Measurements from ENCODE around the gene ZNF613.
"Not testable (repeated sequence)": the region's sequence is repeated elsewhere in the genome, so short reads cannot be mapped to it uniquely, and the experiment has no call there.

ZNF613 gene

GRCh38 chr19:51960621-51961233, 33.5 kb downstream of the ZNF613 start:
- Mint-ChIP-seq H3K9me3 (peaks cover 86% of the 10 kb centered on the region), H3K36me3 (ENCODE audit: low read depth) (peaks cover 34% of the 10 kb centered on the region)
- H3K4me1 Mint-ChIP-seq (ENCODE audit: low read depth); H3K4me3 Mint-ChIP-seq; H3K27ac Mint-ChIP-seq; H3K27me3 Mint-ChIP-seq (ENCODE audit: low read depth); DNase-seq (ENCODE audit: low spot score): not testable (repeated sequence)

GRCh38 chr19:51965583-51965982, 38.3 kb downstream of the ZNF613 start:
- peaks cover 66% of the 10 kb centered on the region for H3K36me3 Mint-ChIP-seq (ENCODE audit: low read depth)
- no peaks in the 10 kb centered on the region for H3K27me3 Mint-ChIP-seq (ENCODE audit: low read depth)
- no peak overlapping the region for H3K27ac Mint-ChIP-seq
- no peaks in the 10 kb centered on the region for H3K4me1 Mint-ChIP-seq (ENCODE audit: low read depth)
- no peak for DNase-seq (ENCODE audit: low spot score)
- H3K4me3 Mint-ChIP-seq: no peak overlapping the region
- H3K9me3 Mint-ChIP-seq: peaks cover 78% of the 10 kb centered on the region

DNA sequence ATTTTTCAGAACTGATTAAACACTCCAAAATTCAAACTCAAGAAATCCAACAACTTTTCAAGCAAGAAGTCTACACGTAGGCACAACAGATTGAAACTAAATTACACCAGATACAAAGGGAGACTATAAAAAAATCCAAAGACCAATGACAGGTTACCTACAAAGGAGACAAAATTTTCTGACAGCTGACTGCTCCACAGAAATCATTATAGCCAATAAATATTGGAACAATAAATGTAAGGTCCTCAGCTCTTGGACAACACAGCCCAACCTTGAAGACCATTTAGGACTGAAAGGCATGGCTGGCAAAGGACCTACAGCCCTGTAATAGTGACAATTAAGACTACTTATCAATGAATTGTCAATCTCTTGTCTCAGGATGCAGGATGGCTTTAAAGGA, 43.4 kb downstream of the ZNF613 start:
- Mint-ChIP-seq H3K4me3 (no peak overlapping the region), H3K9me3 (peaks cover 67% of the 10 kb centered on the region)
- DNase-seq (ENCODE audit: low spot score): no peak

DNA sequence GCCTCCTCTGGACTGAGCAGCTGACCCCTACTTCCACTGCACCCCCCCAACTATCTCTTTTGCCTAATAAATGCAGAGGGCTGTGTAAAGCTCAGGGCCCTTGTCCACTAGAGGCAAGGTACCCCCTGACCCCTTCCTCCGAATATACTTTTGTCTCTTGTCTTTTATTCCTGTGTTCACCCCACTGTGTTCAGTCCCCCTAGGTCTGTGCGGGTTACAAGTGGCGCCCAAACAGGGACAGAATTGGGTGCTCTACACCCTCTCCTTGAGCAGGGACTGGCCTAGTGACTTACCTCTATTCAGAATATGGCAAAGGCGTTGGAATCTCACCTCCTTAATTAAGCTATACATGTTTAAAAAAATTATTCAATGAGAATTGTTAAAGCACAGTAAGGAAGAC, 44.4 kb downstream of the ZNF613 start:
- Mint-ChIP-seq H3K4me1 (ENCODE audit: low read depth) (no peaks in the 10 kb centered on the region), H3K9me3 (peaks cover 71% of the 10 kb centered on the region), H3K27me3 (ENCODE audit: low read depth) (no peaks in the 10 kb centered on the region), H3K36me3 (ENCODE audit: low read depth) (peaks cover 80% of the 10 kb centered on the region), H3K4me3 (no peak overlapping the region), H3K27ac (no peak overlapping the region)
- DNase-seq (ENCODE audit: low spot score): no peak

More for the DNA sequence above, 43.4 kb downstream of the ZNF613 start:
- Mint-ChIP-seq H3K27ac (no peak overlapping the region), H3K36me3 (ENCODE audit: low read depth) (peaks cover 83% of the 10 kb centered on the region), H3K27me3 (ENCODE audit: low read depth) (no peaks in the 10 kb centered on the region), H3K4me1 (ENCODE audit: low read depth) (no peaks in the 10 kb centered on the region)

- Mint-ChIP-seq H3K9me3 (peaks cover 75% of the 10 kb centered on the region), H3K36me3 (ENCODE audit: low read depth) (peaks cover 81% of the 10 kb centered on the region)
- H3K4me1 Mint-ChIP-seq (ENCODE audit: low read depth); H3K27me3 Mint-ChIP-seq (ENCODE audit: low read depth); DNase-seq (ENCODE audit: low spot score); H3K27ac Mint-ChIP-seq; H3K4me3 Mint-ChIP-seq: not testable (repeated sequence)
These were observed 48.5 kb downstream of the ZNF613 start for GRCh38 chr19:51975787-51976186.

DNA sequence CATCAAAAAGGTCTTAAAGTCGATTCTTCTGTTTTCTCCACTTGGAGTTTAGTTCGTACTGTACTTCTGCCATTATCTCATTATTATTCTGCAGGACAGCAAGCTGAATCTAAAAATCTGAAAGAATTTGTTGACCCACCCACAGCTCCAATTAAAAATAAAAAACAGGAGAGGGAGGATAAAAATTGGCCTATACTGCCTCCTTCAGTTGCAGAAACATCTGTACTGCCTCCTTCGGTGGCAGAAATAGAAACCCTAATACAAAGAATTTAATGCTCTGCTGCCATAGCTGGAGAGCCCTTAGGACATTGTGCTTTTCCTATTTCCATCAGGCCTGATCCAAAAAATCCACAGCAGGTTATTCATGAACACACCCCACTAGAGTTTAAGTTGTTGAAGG, 49.6 kb downstream of the ZNF613 start:
- Mint-ChIP-seq H3K27me3 (ENCODE audit: low read depth) (no peaks in the 10 kb centered on the region), H3K27ac (no peak overlapping the region), H3K4me1 (ENCODE audit: low read depth) (no peaks in the 10 kb centered on the region), H3K9me3 (peaks cover 72% of the 10 kb centered on the region), H3K36me3 (ENCODE audit: low read depth) (peaks cover 80% of the 10 kb centered on the region), H3K4me3 (no peak overlapping the region)
- no peak for DNase-seq (ENCODE audit: low spot score)

DNA sequence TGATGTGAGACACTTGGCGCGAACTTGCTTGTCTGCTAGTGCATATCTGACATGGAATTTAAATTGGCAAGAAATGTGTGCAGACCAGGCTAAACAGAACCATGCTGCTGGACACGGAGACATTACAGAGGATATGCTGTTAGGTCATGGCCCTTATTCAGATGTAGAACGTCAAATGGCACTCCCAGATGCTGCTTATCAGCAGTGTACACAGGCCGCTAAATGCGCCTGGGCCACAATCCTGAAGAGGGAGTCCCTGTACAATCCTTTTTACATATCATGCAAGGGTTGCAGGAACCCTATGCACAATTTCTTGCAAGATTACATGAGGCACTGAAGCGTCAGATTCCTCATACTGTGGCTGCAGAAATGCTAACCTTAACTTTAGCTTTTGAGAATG, 50.1 kb downstream of the ZNF613 start:
- H3K4me3 Mint-ChIP-seq: no peak overlapping the region
- H3K27ac Mint-ChIP-seq: no peak overlapping the region
- no peaks in the 10 kb centered on the region for H3K4me1 Mint-ChIP-seq (ENCODE audit: low read depth)
- H3K27me3 Mint-ChIP-seq (ENCODE audit: low read depth): no peaks in the 10 kb centered on the region
- H3K9me3 Mint-ChIP-seq: peaks cover 72% of the 10 kb centered on the region
- H3K36me3 Mint-ChIP-seq (ENCODE audit: low read depth): peaks cover 77% of the 10 kb centered on the region
- DNase-seq (ENCODE audit: low spot score): no peak

GRCh38 chr19:51978882-51979281, 51.6 kb downstream of the ZNF613 start:
- no peaks in the 10 kb centered on the region for H3K4me1 Mint-ChIP-seq (ENCODE audit: low read depth)
- H3K27ac Mint-ChIP-seq: no peak overlapping the region
- H3K4me3 Mint-ChIP-seq: no peak overlapping the region
- peaks cover 78% of the 10 kb centered on the region for H3K9me3 Mint-ChIP-seq
- peaks cover 76% of the 10 kb centered on the region for H3K36me3 Mint-ChIP-seq (ENCODE audit: low read depth)
- no peak for DNase-seq (ENCODE audit: low spot score)
- no peaks in the 10 kb centered on the region for H3K27me3 Mint-ChIP-seq (ENCODE audit: low read depth)

DNA sequence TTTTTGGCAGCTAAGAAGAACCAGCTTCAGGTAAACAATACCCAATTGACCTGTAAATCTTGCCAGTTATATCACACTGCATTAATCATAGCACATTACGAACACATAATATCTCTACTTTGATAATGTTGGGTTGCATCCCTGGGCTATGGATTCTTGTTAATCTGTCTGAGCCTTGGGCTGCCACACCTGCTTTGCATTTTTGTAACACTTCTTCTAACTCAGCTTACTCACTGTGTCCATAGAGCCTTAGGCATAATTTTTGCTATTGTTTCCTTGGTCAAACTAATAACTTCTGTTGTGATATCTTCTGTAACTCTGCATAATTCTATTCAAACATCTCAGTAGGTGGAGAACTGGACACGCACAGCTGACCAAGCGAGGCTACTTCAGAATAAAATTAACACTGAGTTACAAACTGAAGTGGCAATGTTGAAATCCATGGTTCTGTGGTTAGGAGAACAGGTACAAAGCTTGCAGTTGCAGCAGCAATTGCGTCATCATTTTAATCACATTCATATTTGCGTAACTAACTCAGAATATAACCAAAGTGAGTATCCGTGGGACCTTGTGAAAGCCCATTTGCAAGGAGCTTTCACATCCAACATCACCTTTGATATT, 53.0 kb downstream of the ZNF613 start:
- H3K36me3 Mint-ChIP-seq (ENCODE audit: low read depth): peaks cover 70% of the 10 kb centered on the region
- no peak overlapping the region for H3K27ac Mint-ChIP-seq
- H3K4me3 Mint-ChIP-seq: no peak overlapping the region
- H3K9me3 Mint-ChIP-seq: peaks cover 74% of the 10 kb centered on the region
- H3K27me3 Mint-ChIP-seq (ENCODE audit: low read depth): no peaks in the 10 kb centered on the region
- no peaks in the 10 kb centered on the region for H3K4me1 Mint-ChIP-seq (ENCODE audit: low read depth)
- DNase-seq (ENCODE audit: low spot score): no peak

DNA sequence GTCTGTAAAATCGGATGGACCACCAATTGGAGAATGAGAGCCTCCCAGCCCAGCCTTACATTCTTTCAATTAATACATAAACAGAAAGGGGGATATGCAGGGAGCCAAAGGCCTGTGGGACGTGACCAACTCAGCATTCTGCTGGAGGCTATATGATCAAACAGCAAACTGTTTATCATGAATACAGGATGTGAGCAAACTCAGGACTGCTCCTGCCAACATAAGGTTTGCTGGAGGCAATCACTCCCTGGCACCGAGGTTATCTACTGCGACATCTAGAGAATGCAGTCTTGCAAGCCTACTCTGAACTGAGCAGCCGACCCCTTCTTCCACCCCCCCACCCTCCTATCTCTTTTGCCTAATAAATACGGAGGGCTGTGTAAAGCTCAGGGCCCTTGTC, 53.7 kb downstream of the ZNF613 start:
- H3K4me3 Mint-ChIP-seq; H3K27ac Mint-ChIP-seq; DNase-seq (ENCODE audit: low spot score); H3K27me3 Mint-ChIP-seq (ENCODE audit: low read depth); H3K4me1 Mint-ChIP-seq (ENCODE audit: low read depth): not testable (repeated sequence)
- Mint-ChIP-seq H3K9me3 (peaks cover 77% of the 10 kb centered on the region), H3K36me3 (ENCODE audit: low read depth) (peaks cover 72% of the 10 kb centered on the region)

GRCh38 chr19:51983361-51983760, 56.1 kb downstream of the ZNF613 start:
- no peak overlapping the region for H3K4me3 Mint-ChIP-seq
- H3K36me3 Mint-ChIP-seq (ENCODE audit: low read depth): peaks cover 71% of the 10 kb centered on the region
- H3K9me3 Mint-ChIP-seq: peaks cover 69% of the 10 kb centered on the region
- H3K27me3 Mint-ChIP-seq (ENCODE audit: low read depth): no peaks in the 10 kb centered on the region
- H3K27ac Mint-ChIP-seq: no peak overlapping the region
- DNase-seq (ENCODE audit: low spot score): no peak
- H3K4me1 Mint-ChIP-seq (ENCODE audit: low read depth): peaks cover 5% of the 10 kb centered on the region

DNA sequence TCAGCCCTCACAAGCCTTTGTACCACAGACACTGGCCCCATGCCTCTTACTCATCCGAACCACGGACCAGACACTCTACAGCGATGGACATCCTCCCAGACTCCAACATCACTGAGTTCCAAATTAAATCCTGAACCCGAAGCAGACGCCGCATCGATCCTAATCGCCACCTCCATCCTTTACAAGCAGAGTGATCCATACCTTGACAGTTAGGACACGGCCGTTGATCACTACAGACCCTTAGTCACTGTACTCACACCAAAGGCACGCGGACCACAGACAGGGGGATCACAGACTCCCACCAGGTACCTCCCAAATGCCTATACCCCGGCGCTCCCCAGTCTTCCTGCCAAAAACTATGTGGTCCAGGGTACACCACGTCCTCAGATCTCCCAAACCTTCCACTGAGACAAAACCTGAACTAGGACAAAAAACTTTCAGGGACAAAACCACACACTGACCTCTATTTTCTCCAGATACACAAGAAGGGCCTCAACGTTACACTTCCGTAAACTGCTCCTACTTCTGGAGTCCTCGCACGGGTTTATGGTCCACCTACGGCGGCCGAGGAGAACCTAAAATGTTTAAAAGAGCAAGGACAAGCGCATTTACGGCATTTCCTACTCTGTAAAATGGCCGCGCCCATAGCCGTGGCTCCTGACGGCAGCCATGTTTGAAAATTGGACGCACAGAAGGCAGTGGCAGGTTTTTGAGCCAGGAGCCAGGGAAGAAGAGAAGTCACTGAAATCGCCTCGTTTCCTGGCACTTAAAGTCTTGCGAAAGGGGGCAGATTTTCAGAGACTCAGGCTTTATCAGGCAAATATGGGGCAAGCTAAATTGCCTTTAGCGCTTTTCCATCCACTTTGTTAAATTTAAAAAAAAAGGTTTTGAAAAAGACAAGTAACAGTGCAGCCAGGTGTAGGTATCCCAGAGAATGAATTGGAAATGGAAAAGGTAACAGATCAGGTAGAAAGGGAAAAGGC, 59.3 kb downstream of the ZNF613 start, which contains the start of gene ZNF350:
Gene ZNF350 (minus strand): TSS at position 532 of the 983 bp plus-strand sequence. CDS start 12,480 bp downstream, outside the sequence.
- peak within 1 kb of the TSS; percentile 92 for H3K4me3 Mint-ChIP-seq
- peaks cover 70% of the 10 kb centered on the region for H3K9me3 Mint-ChIP-seq
- peaks cover 5% of the 10 kb centered on the region for H3K4me1 Mint-ChIP-seq (ENCODE audit: low read depth)
- H3K27me3 Mint-ChIP-seq (ENCODE audit: low read depth): no peaks in the 10 kb centered on the region
- DNase-seq (ENCODE audit: low spot score): peak; percentile 87
- H3K27ac Mint-ChIP-seq: peak within 1 kb of the TSS; percentile 93
- peaks cover 44% of the 10 kb centered on the region for H3K36me3 Mint-ChIP-seq (ENCODE audit: low read depth)

GRCh38 chr19:51993422-51993821, 66.2 kb downstream of the ZNF613 start:
- Mint-ChIP-seq H3K4me1 (ENCODE audit: low read depth) (no peaks in the 10 kb centered on the region), H3K9me3 (peaks cover 84% of the 10 kb centered on the region), H3K4me3 (no peak overlapping the region), H3K27me3 (ENCODE audit: low read depth) (no peaks in the 10 kb centered on the region), H3K27ac (no peak overlapping the region), H3K36me3 (ENCODE audit: low read depth) (peaks cover 52% of the 10 kb centered on the region)
- no peak for DNase-seq (ENCODE audit: low spot score)
